ENCODE results near the gene CYP2A13. TPM values are rescaled to one million over a fixed set of nuclear protein-coding genes. Genes with fewer than 3 reads are reported as not detected.
A peak's percentile ranks its signal among the peaks of the same experiment; 100 is the strongest.
"Not testable (repeated sequence)": the region's sequence is repeated elsewhere in the genome, so short reads cannot be mapped to it uniquely, and the experiment has no call there.

CYP2A13 gene, protein sequence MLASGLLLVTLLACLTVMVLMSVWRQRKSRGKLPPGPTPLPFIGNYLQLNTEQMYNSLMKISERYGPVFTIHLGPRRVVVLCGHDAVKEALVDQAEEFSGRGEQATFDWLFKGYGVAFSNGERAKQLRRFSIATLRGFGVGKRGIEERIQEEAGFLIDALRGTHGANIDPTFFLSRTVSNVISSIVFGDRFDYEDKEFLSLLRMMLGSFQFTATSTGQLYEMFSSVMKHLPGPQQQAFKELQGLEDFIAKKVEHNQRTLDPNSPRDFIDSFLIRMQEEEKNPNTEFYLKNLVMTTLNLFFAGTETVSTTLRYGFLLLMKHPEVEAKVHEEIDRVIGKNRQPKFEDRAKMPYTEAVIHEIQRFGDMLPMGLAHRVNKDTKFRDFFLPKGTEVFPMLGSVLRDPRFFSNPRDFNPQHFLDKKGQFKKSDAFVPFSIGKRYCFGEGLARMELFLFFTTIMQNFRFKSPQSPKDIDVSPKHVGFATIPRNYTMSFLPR
- total RNA-seq, result not detected
- long read RNA-seq, result 0 reads

DNA sequence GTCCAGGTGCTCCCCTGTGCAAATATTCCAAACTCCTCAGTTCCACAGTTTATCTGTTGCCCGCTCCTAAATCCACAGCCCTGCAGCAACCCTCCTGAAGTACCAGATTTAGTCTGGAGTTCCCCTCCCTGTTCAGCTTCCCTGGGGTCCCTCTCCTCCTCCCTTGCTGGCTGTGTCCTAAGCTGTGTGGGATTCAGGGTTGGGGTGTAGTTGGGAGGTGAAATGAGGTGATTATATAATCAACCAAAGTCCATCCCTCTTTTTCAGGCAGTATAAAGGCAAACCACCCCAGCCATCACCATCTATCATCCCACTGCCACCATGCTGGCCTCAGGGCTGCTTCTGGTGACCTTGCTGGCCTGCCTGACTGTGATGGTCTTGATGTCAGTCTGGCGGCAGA lies at the start of gene CYP2A13:
Gene CYP2A13, plus strand, starts transcription at position 301 of the 400 bp plus-strand sequence. Its CDS starts 21 bp downstream, at position 322.
- intact Hi-C loops (cut with DNase I), result no loop called here
- DNase-seq (ENCODE audit: low spot score), result no peak

DNA sequence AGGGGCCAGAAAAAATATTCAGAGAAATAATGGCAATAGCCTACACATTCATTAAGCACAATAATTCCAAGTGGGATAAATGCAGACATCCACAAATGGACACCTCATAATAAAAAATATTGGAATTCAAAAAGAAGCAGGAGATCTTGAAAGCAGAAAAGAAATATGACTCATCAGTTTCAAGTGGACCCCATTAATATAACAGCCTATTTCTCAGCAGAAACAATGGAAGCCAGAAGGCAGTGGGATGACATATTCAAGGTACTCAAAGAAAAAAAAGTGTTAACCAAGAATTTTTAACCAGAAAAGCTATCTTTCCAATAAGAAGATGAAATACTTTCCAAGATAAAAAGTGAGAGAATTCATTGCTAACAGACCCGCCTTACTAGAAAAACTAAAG lies 48.4 kb upstream of the CYP2A13 start:
- DNase-seq (ENCODE audit: low spot score), result no peak
- intact Hi-C loops (cut with DNase I), result no loop called here

DNA sequence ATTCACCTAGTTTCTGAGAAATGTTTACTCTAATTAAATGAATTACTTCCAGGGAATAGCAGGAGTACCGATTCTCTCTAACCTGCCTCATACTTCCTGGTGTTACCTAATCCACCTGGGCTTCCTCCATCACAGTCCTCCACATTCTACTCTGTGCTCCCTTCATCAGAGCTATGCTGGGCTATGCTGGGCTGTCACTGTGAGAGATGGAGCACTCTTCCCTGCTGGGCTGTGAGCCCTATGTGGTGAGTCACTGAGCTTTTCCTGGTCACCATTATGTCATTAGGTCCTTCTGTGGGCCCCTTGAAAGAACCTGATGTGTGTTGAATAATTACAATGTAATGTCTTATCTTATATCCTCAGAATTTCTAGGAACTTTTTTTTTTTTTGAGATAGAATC lies 43.2 kb upstream of the CYP2A13 start:
- intact Hi-C loops (cut with DNase I); DNase-seq (ENCODE audit: low spot score): not testable (repeated sequence)

DNA sequence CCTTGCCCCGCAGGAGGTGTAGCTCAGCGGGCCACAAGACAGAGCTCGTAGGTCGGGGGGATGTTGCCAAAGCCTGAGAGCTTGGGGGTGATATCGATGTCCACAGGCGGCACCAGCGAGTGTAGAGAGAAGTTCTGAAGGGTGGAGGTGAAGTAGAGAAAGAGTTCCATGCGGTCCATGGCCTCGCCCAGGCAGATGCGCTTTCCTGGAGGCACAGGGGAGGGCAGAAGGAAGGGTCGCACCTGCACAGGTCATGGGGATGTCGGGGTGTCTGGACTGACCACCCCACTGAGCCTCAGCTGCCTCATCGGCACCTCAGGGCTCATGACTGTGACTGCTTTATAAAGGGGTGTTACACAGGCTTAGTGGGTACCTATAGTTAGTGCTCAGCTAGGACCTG lies 37.8 kb upstream of the CYP2A13 start:
- DNase-seq (ENCODE audit: low spot score), result no peak
- intact Hi-C loops (cut with DNase I), result no loop called here

DNA sequence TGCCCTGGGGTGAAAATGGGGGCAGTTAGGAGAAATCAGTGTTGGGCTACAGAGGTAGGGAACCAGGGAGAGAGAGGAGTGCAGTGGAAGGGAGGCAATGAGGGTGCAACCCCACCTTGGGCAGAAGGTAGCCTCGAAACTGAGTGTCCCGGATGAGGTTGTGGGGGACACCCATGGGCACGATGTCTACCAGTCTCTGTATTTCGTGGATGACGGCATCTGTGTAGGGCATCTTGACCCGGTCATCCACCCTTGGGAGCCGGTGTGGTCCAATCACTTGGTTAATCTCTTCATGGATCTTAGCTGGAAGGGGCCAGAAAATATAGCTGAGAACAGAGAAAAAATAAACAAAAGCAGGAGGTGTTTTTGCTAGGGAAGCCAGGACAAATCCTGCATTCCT lies 36.1 kb upstream of the CYP2A13 start:
- intact Hi-C loops (cut with DNase I); DNase-seq (ENCODE audit: low spot score): not testable (repeated sequence)

DNA sequence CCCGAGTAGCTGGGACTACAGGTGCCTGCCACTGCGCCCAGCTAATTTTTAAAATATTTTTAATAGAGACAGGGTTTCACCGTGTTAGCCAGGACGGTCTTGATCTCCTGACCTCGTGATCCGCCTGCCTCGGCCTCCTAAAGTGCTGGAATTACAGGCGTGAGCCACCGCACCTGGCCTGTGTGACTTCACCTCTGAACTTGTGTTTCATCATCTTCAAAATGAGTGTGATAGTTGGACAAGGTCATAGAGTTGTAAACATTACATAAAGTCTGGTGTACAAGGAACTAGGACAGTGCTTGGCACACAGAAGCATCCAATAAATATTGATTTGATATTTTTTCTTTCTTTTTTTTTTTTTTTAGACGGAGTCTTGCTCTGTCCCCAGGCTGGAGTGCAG lies 34.9 kb upstream of the CYP2A13 start:
- intact Hi-C loops (cut with DNase I); DNase-seq (ENCODE audit: low spot score): not testable (repeated sequence)

DNA sequence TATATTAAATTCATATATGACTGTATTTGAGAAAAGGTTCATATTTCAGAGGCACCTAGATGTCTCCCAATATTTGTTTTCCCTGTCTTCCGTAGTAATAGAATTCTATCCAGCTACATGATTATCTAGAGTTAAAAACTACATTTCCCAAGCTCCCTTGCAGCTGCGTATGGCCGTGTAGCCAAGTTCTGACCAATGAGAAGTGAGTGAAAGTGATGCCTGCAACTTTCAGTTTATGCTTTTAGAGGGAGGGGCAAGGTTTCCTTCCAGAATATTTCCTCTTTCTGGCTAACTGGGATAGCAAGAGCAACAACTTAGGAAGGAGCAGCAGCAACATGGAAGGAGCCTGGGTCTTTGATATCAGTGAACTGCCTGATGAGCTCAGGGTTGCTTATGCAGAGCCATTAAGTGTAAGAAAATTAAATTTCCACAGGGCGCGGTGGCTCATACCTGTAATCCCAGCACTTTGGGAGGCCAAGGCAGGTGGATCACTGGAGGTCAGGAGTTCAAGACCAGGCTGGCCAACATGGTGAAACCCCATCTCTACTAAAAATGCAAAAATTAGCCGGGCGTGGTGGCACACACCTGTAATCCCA lies 23.2 kb upstream of the CYP2A13 start:
- intact Hi-C loops (cut with DNase I), result no loop called here
- no peak for DNase-seq (ENCODE audit: low spot score)

DNA sequence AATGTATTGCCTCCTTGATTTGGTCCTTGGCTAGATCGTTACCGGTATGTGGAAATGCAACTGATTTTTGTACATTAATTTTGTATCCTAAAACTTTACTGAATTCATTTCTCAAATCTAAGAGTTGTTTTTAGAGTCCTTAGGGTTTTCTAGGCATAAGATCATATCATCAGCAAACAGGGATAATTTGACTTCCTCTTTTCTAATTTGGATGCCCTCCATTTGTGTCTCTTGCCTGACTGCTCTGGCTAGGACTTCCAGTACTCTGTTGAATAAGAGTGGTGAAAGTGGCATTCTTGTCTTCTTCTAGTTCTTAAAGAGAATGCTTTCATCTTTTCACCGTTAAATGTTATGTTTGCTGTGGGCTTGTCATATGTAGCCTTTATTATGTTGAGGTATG lies 12.0 kb upstream of the CYP2A13 start:
- intact Hi-C loops (cut with DNase I), result no loop called here
- no peak for DNase-seq (ENCODE audit: low spot score)

DNA sequence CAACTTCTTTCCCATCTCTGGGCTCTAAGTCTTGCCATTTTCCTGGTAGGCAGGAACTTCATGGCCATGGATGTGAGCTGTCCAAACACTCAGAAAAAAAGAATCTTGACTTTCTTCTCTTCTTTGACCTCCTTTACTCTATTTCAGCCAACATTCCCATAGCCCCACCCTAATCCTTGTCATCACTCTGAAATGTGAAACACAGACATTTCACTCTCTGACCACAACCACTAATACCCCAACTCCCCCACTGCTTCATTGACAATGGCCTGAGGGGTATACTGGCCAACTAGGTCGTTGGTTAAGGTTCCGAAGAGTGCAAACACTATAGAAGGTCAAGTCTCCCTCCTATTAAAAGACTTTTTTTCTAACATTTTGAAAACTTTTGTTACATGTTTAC lies 4.7 kb upstream of the CYP2A13 start:
- intact Hi-C loops (cut with DNase I), result no loop called here
- DNase-seq (ENCODE audit: low spot score), result no peak

DNA sequence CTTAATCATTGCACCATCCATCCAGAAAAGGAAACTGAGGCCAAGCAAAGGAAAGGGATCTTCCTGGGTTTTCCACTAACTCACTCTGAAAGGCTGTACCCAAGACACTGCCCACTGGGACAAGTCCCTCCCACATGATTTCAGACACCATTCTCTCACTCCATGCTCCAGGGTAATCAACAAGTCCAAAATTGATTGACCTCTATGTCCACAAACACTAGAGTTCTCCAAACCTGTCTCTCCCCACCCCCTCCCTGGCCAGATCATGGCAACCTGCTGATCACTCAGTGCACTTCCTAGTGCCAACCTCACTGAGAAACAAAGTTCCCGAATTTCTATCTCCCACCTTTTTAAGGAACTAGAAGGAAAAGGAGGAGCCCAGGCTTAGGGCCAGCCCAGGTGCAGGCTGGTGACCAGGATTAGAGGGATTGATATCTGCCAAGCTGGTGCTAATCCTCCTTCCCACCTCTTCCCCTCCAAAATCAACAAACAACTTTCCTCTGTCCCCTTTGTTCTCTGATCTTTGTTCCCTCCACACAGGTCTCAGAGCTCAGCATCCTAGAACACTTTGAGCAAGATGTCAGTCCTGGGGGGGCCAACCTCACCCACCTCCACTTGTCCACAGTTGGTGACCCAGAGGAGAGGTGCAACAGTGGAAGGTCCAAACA lies 2.4 kb upstream of the CYP2A13 start:
- intact Hi-C loops (cut with DNase I), result no loop called here
- DNase-seq (ENCODE audit: low spot score), result no peak

DNA sequence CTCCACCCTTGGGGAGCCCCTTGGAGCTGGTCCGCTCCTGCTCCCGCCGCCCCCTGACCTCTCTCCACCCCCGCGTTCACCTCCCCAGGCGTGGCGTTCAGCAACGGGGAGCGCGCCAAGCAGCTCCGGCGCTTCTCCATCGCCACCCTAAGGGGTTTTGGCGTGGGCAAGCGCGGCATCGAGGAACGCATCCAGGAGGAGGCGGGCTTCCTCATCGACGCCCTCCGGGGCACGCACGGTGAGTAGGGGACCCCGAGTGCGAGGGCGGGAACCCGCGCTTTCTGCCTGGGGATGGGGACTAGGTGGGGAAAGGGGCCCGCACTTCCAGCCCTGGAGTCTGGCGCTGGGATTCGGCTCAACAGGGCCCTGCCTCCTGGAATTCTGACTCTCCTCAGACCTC lies 1.7 kb downstream of the CYP2A13 start:
- DNase-seq (ENCODE audit: low spot score), result no peak
- intact Hi-C loops (cut with DNase I), result no loop called here

DNA sequence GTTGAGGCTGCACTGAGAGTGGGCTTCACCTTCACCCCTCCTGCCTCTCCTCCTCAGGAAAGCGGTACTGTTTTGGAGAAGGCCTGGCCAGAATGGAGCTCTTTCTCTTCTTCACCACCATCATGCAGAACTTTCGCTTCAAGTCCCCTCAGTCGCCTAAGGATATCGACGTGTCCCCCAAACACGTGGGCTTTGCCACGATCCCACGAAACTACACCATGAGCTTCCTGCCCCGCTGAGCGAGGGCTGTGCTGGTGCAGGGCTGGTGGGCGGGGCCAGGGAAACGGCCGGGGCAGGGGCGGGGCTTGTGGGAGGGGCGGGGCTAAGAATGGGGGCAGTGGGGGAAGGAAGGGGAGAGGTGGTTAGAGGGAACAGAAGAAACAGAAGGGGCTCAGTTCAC lies 7.5 kb downstream of the CYP2A13 start:
- intact Hi-C loops (cut with DNase I), result no loop called here
- DNase-seq (ENCODE audit: low spot score), result no peak

DNA sequence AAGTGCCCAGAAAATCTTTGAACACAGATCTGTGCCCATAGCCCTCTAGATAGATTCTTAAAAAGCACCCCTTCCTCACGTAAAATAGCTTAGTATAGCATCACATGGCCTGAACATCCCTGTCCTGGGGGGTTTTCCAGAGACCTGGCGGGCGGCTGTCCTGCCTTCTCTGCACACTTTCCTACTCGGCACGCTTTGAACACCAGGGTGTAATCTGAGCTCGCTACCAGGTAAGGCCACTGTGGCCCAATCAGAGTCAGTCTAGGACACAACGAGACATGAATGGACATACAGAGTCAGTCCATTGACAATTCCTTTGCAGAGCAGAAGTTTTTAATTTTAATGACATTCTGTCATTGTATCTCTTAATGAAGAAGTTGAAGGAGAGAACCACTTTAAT lies 8.1 kb downstream of the CYP2A13 start:
- no peak for DNase-seq (ENCODE audit: low spot score)
- intact Hi-C loops (cut with DNase I), result no loop called here

DNA sequence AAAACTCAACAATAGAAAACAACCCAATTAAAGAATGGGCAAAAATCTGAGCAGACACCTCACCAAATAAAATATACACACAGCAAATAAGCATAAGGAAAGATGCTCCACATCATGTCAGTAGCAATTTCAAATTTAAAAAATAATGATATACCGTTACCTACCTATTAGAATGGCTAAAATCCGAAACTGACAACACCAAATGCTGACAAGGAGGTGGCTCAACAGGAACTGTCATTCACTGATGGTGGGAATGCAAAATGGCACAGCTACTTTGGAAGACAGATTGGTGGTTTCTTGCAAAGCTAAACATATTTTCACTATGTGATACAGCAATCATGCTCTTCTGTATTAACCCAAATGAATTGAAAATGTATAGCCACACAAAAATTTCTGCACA lies 9.1 kb downstream of the CYP2A13 start:
- DNase-seq (ENCODE audit: low spot score), result no peak
- intact Hi-C loops (cut with DNase I), result no loop called here

DNA sequence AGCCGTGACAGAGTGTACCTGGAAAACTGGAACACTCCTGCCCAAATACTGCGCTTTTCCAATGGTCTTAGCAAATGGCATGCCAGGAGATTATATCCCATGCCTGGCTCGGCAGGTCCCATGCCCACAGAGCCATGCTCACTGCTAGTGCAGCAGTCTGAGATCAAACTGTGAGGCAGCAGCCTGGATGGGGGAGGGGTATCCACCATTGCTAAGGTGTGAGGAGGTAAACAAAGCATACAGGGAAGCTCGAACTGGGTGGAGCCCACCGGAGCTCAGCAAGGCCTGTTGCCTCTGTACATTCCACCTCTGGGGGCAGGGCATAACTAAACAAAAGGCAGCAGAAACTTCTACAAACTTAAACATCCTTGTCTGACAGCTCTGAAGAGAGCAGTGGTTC lies 10.5 kb downstream of the CYP2A13 start:
- intact Hi-C loops (cut with DNase I), result no loop called here
- DNase-seq (ENCODE audit: low spot score), result no peak

DNA sequence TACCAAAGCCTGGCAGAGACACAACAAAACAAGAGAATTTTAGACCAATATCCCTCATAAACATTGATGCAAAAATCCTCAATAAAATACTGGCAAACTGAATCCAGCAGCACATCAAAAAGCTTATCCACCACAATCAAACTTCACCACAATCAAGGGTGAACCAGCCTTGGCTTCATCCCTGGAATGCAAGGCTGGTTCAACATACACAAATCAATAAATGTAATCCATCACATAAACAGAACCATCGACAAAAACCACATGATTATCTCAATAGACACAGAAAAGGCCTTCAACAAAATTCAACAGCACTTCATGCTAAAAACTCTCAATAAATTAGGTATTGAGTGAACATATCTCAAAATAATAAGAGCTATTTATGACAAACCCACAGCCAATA lies 14.0 kb downstream of the CYP2A13 start:
- intact Hi-C loops (cut with DNase I); DNase-seq (ENCODE audit: low spot score): not testable (repeated sequence)

DNA sequence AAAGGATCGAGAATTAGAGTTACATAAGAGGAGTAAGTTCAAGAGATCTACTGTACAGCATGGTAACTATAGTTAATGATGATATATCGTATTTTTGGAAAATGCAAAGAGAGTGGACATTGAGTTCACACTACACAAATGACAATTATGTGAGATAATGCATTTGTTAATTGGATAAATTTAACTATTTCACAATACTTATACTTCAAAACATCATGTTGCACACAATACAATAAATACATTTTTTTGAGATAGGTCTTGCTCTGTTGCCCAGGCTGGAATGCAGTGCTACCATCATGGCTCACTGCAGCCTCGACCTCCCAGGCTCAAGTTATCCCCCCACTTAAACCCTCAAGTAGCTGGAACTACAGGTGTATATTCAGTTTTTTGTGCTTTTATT lies 17.9 kb downstream of the CYP2A13 start:
- no peak for DNase-seq (ENCODE audit: low spot score)
- intact Hi-C loops (cut with DNase I), result no loop called here

DNA sequence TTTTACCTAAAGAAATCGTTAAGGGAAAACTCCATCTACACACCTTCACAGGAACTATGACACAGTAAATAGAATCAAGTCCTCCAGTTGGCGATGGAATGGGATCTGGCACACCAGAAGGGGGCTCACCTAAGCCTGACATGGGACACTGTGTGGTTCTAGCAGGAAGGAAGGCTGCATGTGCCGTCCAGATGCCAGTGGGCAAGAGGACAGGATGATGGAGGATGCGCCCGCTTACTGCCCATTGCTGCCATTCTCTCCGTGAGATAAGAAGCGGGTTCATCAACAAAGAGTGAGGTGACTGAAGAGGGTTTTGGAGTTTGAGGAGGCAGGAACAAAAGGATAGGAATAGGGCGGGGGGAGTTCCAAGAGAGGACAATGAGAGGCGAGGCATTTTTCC lies 23.0 kb downstream of the CYP2A13 start:
- intact Hi-C loops (cut with DNase I), result no loop called here
- peak; percentile 24 for DNase-seq (ENCODE audit: low spot score)

DNA sequence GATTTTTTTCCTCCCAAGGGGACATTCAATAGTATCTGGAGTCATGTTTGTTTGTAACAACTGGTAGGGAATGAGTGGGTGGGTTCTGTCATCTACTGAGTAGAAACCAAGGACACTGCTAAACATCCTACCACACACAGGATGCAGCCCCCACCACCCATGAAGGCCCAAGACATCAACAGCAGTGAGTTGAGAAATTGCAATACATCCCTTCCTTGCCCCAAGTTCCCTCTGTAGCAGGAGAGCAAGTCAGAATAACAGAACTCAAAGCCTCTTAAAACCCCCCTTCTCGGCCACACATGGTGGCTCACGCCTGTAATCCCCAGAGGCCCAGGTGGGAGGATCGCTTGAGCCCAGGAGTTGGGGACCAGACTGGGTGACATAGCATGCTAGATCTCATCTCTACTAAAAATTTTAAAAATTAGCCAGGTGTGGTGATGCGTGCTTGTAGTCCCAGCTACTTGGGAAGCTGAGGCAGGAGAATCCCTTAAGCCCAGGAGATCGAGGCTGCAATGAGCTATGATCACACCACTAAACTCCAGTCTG lies 23.6 kb downstream of the CYP2A13 start:
- intact Hi-C loops (cut with DNase I), result no loop called here
- peak; percentile 31 for DNase-seq (ENCODE audit: low spot score)

DNA sequence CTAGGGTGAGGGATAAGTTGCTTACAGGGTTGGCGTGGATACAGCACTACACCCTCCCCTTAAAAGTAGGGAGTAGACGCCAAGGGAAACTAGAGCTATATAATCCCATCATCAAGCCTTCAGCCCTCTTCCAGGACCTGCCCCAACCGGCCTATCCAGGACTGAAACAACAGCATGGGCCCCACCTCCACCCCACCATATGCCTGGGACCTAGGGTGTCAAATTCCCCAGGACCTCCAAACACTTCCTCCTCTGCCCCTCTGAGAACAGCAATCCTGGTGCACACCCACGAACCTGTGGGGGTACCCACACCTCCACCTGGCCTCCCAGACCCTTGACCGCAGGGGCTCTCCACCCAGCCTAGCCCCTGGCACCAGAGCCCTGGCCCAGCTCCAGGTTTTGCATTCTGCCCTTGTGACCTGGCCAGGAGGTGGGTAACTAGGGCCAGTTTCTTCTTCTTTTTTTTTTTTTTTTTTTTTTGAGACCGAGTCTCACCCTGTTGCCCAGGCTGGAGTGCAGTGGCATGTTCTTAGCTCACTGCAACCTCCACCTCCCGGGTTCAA lies 24.6 kb downstream of the CYP2A13 start:
- DNase-seq (ENCODE audit: low spot score), result peak; percentile 46
- intact Hi-C loops (cut with DNase I), result no loop called here
